SK-N-MC (cell line): ENCODE results near the gene NLRP6.

ENCODE experiments used
- EZH2 ChIP-seq: fragments of 200-600 bp; sonication (generic); IDR thresholded peaks from one replicate; pipeline ENCODE4 v1.6.1; 2017; ENCODE audit warnings: antibody characterized with exemption
- FOXP2 ChIP-seq: optimal IDR thresholded peaks from 2 replicates; pipeline ENCODE3; 2011; ENCODE audit warnings: mild to moderate bottlenecking, moderate library complexity; ENCODE audit not compliant: insufficient read depth; ENCODE audit errors: extremely low read length, control extremely low read depth
- POLR2AphosphoS5 ChIP-seq: IDR thresholded peaks from 2 replicates; pipeline ENCODE4 v1.6.1; 2012; ENCODE audit warnings: mild to moderate bottlenecking, low read depth, low read length, borderline replicate concordance

DNA sequence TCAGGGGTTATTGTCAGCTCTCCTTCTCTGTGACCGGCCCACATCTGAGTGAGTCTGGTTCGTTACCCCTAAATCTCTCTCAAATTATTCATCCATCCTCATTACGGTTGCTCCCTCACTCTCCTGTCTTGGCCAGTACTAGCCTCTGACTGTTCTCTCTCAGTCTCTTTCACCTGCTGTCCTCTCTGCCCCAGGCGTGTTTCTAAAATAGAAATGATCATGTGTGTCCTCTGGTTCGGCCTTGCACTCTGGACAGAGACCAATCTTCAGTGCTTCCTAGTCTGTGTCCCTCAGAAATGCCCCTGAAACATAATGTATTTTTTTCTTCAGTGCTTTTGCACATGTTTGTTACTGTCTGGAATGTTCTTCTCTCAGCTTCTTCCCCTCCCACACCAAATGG, 36.6 kb upstream of the NLRP6 start:
- no peak for TF ChIP-seq POLR2AphosphoS5
- no peak for TF ChIP-seq EZH2
- TF ChIP-seq FOXP2, result no peak
